Kidney (tissue), 14 donors: ENCODE data around the gene ANKRD13B. TPM values are rescaled to one million over a fixed set of nuclear protein-coding genes. Genes with fewer than 3 reads are reported as not detected.
A peak's percentile ranks its signal among the peaks of the same experiment; 100 is the strongest.

ENCODE experiments used
- DNase-seq, 5 donors: peaks; one replicate each; pipeline ENCODE4 v3.0.0-alpha.2; 2013 to 2020
- FAIRE-seq: peaks from 2 replicates; lab custom pipeline; 2012; peaks lifted over from hg19 to GRCh38; lab: Jason Lieb, UNC
- H3K27ac ChIP-seq, 2 donors: one replicate each; pipeline ENCODE4 v1.7.0; 2013; ENCODE audit warnings: low read depth in 2 of 2, low read length in 2 of 2, inconsistent platforms in 1 of 2
- H3K27me3 ChIP-seq: one replicate; pipeline ENCODE4 v1.7.1; 2013; ENCODE audit warnings: low read length, inconsistent platforms; ENCODE audit not compliant: control insufficient read depth, insufficient read depth
- H3K36me3 ChIP-seq, 3 donors: one replicate each; pipeline versions ENCODE4 v1.7.0 to v1.7.1; 2013; ENCODE audit warnings: low read length in 3 of 3, control low read depth in 1 of 3, inconsistent platforms in 1 of 3; ENCODE audit not compliant: insufficient read depth in 3 of 3, control insufficient read depth in 2 of 3
- H3K4me1 ChIP-seq, 3 donors: one replicate each; pipeline versions ENCODE4 v1.7.0 to v1.7.1; 2013; ENCODE audit warnings: low read length in 3 of 3, inconsistent platforms in 1 of 3, low read depth in 1 of 3; ENCODE audit not compliant: control insufficient read depth in 2 of 3, insufficient read depth in 2 of 3
- H3K4me3 ChIP-seq, 3 donors: one replicate each; pipeline versions ENCODE4 v1.7.0 to v1.8.1; 2013; ENCODE audit warnings: low read length in 3 of 3, control low read depth in 1 of 3, inconsistent platforms in 1 of 3
- H3K9ac ChIP-seq, 3 donors: one replicate each; pipeline versions ENCODE4 v1.7.0 to v1.7.1; 2013; ENCODE audit warnings: low read length in 3 of 3, control low read depth in 1 of 3, inconsistent platforms in 1 of 3
- H3K9me3 ChIP-seq, 3 donors: one replicate each; pipeline versions ENCODE4 v1.7.0 to v1.7.1; 2013; ENCODE audit warnings: low read length in 3 of 3, control low read depth in 1 of 3, inconsistent platforms in 1 of 3; ENCODE audit not compliant: control insufficient read depth in 2 of 3, insufficient read depth in 1 of 3
- intact Hi-C: fragments of 100-400 bp; cut with DNase I; formaldehyde crosslinking; loops from one replicate; pipeline ENCODE4 v1.11.1; 2022
- polyA plus RNA-seq: library from polyadenylated mRNA; stranded (reverse); fragments of 350-450 nt; fragmentation: Illumina TruSeq; extraction: RNeasy Lipid Tissue Mini Kit (QIAGEN cat#74804); gene quantifications from one replicate; pipeline ENCODE4 v1.2.3, GENCODE V29; 2014; ENCODE audit warnings: low read depth, low replicate concordance; ENCODE audit not compliant: insufficient read depth
- total RNA-seq: library from RNA; stranded (reverse); fragmentation: NEBNext Ultra II Directional; extraction: Animal tissue kit (Norgen Biotek cat#: 25700); gene quantifications from one replicate; pipeline ENCODE4 v1.2.1, GENCODE V29; 2021
- TF ChIP-seq, protein P1 (sequence below): IDR thresholded peaks from 3 replicates; pipeline ENCODE4 v1.5.1; 2012; ENCODE audit warnings: mild to moderate bottlenecking, moderate library complexity, borderline replicate concordance; ENCODE audit not compliant: insufficient read depth; ENCODE audit errors: extremely low read depth
- donor health status: control.
- donor health status: control.
- donor health status: control.
- donor health status: control.
- donor health status: control.
- donor health status: DM: yes; HTN: yes; CAD: no.
- donor health status: Normal renal cell carcinoma (clear cell type).

The ANKRD13B gene
- total and polyA plus RNA-seq, 2 donors from 2014 or later = 2.8 to 3.3 TPM

DNA sequence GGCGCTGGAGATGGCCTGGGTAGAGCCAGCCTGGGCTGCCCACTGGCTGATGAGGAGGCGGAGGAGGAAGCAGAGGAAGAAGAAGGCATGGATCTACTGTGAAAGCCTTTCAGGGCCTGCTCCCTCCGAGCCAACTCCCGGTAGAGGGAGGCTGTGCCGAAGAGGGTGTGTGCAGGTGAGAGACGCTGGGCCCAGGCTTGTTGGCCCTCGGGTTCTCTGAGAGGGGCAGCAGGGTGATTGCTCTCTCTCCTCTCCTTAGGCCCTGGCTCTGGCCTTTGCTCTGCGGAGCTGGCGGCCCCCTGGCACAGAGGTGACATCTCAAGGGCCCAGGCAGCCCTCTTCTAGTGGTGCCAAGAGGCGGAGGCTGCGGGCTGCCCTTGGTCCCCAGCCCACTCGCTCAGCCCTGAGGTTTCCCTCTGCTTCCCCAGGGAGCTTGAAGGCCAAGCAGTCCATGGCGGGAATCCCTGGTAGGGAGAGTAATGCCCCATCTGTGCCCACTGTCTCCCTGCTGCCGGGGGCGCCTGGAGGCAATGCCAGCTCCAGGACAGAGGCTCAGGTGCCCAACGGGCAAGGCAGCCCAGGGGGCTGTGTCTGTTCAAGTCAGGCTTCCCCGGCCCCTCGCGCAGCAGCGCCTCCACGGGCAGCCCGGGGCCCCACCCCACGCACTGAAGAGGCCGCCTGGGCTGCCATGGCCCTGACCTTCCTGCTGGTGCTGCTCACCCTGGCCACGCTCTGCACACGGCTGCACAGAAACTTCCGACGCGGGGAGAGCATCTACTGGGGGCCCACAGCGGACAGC, 20.9 kb upstream of the ANKRD13B start:
- intact Hi-C loops = no loop called here
- H3K4me3 ChIP-seq = no peak overlapping the region
- H3K4me1 ChIP-seq = peaks cover 0 to 12% (median 10%) of the 10 kb centered on the region in 3 donors
- FAIRE-seq (no peak), DNase-seq (peak in 1 of 5 donors; percentile 78)
- no peaks in the 10 kb centered on the region for H3K9me3 ChIP-seq
- TF ChIP-seq, protein P1, sequence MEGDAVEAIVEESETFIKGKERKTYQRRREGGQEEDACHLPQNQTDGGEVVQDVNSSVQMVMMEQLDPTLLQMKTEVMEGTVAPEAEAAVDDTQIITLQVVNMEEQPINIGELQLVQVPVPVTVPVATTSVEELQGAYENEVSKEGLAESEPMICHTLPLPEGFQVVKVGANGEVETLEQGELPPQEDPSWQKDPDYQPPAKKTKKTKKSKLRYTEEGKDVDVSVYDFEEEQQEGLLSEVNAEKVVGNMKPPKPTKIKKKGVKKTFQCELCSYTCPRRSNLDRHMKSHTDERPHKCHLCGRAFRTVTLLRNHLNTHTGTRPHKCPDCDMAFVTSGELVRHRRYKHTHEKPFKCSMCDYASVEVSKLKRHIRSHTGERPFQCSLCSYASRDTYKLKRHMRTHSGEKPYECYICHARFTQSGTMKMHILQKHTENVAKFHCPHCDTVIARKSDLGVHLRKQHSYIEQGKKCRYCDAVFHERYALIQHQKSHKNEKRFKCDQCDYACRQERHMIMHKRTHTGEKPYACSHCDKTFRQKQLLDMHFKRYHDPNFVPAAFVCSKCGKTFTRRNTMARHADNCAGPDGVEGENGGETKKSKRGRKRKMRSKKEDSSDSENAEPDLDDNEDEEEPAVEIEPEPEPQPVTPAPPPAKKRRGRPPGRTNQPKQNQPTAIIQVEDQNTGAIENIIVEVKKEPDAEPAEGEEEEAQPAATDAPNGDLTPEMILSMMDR = no peak
- H3K27ac ChIP-seq = no peak overlapping the region
- no peak overlapping the region for H3K9ac ChIP-seq
- H3K27me3 ChIP-seq = no peaks in the 10 kb centered on the region
- peaks cover 0 to 9% (median 4%) of the 10 kb centered on the region in 3 donors for H3K36me3 ChIP-seq

DNA sequence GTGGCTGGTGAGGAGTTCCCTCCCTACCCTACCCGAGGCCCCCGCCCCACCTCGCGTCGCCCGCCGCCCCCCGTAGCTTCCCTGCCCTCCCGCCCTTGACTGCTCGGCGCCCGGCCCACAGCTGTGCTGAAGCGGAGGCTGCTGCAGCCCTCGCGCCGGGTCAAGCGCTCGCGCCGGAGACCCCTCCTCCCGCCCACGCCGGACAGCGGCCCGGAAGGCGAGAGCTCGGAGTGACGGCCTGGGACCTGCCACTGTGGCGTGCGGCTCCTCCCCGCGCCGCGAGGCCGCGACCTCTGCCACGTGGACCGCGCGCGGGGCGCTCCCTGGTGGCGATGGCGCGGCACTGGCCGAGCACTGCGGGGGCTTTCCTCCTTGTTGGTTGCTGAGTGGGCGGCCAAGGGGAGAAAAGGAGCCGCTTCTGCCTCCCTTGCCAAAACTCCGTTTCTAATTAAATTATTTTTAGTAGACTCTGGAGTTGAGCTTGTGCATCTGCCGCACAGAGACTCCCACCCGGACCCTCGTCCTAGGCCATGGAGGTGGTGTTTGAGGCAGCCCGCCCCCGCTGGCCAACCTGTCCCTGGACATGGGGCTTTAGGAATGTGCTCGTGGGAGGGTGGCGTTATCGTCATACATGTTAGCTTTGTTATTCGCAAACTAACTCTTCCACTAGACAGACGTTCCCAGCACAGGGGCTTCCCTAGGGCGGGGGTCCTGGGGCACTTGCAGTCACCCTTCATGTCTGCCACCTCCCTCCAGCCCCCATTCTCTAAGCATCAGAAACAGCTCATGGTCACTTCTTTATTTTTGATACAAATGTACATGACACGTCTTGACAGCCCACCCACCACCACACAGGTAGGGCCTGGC, 20.0 kb upstream of the ANKRD13B start:
- peaks cover 0 to 10% (median 10%) of the 10 kb centered on the region in 3 donors for H3K4me1 ChIP-seq
- intact Hi-C loops = no loop called here
- no peak for FAIRE-seq
- no peak overlapping the region for H3K27ac ChIP-seq
- H3K27me3 ChIP-seq = no peaks in the 10 kb centered on the region
- H3K9ac ChIP-seq = no peak overlapping the region
- TF ChIP-seq, protein P1 = peak; percentile 55
- no peaks in the 10 kb centered on the region for H3K9me3 ChIP-seq
- peaks cover 0 to 9% (median 7%) of the 10 kb centered on the region in 3 donors for H3K36me3 ChIP-seq
- H3K4me3 ChIP-seq = no peak overlapping the region
- DNase-seq = peak; percentile 64 to 90 (median 83)

DNA sequence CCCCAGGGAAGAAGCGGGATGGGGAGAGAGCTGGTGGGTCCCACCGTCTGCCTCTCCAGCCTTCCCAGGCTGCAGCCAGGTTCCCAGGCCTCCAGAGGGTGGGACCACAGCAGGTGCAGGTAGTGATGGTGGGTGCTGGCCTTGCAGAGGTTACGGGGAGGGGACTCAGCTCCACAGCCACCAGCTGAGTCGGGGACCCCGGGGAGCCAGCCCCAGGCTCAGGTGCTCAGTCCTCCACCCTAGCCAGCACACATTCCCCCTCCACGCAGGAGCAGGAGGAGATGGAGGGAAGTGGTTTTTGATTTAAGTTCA, 19.4 kb upstream of the ANKRD13B start:
- Histone ChIP-seq H3K36me3 (peaks cover 0 to 13% (median 12%) of the 10 kb centered on the region in 3 donors), H3K27ac (no peak overlapping the region), H3K4me1 (peaks cover 0 to 10% (median 10%) of the 10 kb centered on the region in 3 donors), H3K4me3 (no peak overlapping the region), H3K9me3 (no peaks in the 10 kb centered on the region), H3K9ac (no peak overlapping the region), H3K27me3 (no peaks in the 10 kb centered on the region)
- intact Hi-C loops = no loop called here
- DNase-seq (peak in 2 of 5 donors; percentile 62 to 69), FAIRE-seq (no peak)
- TF ChIP-seq, protein P1 = no peak
